Activated naive CD4-positive, alpha-beta T cell treated with anti-CD3 and anti-CD28 coated beads, Interleukin-2, amount 10 ng/mL, durations not matched to agents 7 days and 5 days (primary cell): ENCODE data around the gene ARPC5L.
A peak's percentile ranks its signal among the peaks of the same experiment; 100 is the strongest.

ENCODE experiments used
- CTCF ChIA-PET: fragments of 350-600 bp; sonication (Branson Sonifier 250); formaldehyde crosslinking; loops from one replicate; lab custom pipeline; 2021; ENCODE audit warnings: antibody characterized with exemption; lab: Charles Lee
- DNase-seq: peaks from one replicate; pipeline ENCODE4 v3.0.0-alpha.2; 2020
- H3K27ac Mint-ChIP-seq: one replicate; pipeline ENCODE4 v1.8.0; 2021; ENCODE audit warnings: mild to moderate bottlenecking, moderate library complexity, mixed read lengths
- H3K27me3 Mint-ChIP-seq: one replicate; pipeline ENCODE4 v1.8.0; 2021; ENCODE audit warnings: mild to moderate bottlenecking, mixed read lengths
- H3K36me3 Mint-ChIP-seq: one replicate; pipeline ENCODE4 v1.8.0; 2021; ENCODE audit warnings: mixed read lengths
- H3K4me1 Mint-ChIP-seq: one replicate; pipeline ENCODE4 v1.8.0; 2021; ENCODE audit warnings: mixed read lengths
- H3K4me3 Mint-ChIP-seq: one replicate; pipeline ENCODE4 v1.8.0; 2021; ENCODE audit warnings: mild to moderate bottlenecking, moderate library complexity, mixed read lengths
- H3K9me3 Mint-ChIP-seq: one replicate; pipeline ENCODE4 v1.8.0; 2021; ENCODE audit warnings: mixed read lengths

ARPC5L gene

DNA sequence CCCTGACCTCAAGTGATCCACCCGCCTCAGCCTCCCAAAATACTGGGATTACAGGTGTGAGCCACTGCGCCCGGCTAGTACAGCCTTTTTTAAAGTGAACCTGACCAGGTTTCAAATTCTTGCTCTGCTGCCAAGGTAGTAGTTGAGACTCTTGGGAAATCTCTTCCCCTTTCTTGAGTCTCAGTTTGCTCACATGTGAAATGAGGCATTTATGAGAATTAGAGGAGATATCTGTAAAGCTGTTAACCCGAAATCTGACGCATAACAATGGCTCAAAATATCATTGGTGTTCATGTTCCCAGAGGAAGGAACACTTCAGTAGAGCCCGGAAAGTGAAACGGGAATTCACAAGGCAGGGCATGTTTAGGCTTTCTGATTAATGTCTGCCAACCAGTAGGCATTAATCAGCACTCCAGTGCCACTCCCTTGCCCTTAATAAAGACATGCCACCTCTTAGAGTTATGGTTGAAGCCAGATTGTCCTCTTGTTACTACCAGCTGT lies 1.5 kb downstream of the ARPC5L start:
- peaks cover 28% of the 10 kb centered on the region for H3K36me3 Mint-ChIP-seq
- CTCF ChIA-PET, result interaction anchor here (0.8 to 1.0 kb wide), 2 partner anchors 11 to 31 kb away, joined by 3 read pairs; no protein-coding TSS in a partner anchor
- H3K4me1 Mint-ChIP-seq, result peaks cover 49% of the 10 kb centered on the region
- no peak for DNase-seq
- H3K27ac Mint-ChIP-seq, result peak overlapping the region; percentile 33
- H3K9me3 Mint-ChIP-seq, result no peaks in the 10 kb centered on the region
- peaks cover 3% of the 10 kb centered on the region for H3K27me3 Mint-ChIP-seq
- peak overlapping the region; percentile 57 for H3K4me3 Mint-ChIP-seq

DNA sequence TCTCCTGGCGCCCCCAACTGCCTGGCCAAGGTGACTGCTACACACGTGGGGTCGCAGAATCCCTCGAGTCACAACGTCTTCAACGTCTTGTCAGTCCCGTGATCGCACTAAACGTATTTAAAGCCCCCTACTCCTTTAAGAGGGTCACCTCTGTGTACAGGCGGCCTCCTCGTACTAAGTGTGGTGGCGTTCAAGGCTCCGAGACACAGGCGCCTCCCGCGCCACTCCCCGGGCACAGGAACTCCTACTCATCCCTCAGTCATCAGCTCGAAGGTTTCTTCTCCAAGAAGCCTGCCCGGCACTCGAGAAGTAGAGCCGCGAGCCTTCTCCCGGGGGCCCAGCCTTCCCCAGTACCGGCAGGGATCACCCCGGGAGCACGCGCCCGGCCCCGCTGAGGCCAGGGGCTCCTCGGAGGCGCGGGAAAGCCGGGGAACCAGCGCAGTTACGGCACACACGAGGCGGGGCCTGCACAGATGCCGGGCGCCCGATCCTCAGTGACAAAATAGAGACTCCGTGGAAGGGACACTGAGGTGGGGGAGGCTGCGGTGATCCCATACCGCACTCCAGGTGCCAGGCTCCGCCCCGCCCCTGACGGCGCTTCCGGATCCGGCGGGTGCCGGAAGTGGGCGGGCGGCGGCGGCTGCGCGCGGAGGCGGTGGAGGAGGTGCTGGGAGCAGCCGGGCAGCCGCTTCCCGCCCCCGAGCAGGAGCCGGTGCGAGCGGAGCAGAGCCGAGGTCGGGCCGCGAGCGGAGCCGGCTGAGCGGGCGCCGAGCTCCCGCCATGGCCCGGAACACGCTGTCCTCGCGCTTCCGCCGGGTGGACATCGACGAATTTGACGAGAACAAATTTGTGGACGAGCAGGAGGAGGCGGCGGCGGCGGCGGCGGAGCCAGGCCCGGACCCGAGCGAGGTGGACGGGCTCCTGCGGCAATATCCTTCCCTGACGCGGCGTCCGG lies 6.9 kb downstream of the ARPC5L start:
- H3K27ac Mint-ChIP-seq, result peak overlapping the region; percentile 99
- no peaks in the 10 kb centered on the region for H3K9me3 Mint-ChIP-seq
- H3K4me1 Mint-ChIP-seq, result peaks cover 57% of the 10 kb centered on the region
- DNase-seq, result peak; percentile 89
- H3K4me3 Mint-ChIP-seq, result peak overlapping the region; percentile 94
- H3K36me3 Mint-ChIP-seq, result peaks cover 30% of the 10 kb centered on the region
- CTCF ChIA-PET, result interaction anchor here (0.6 kb wide), 1 partner anchor 204 kb away, joined by 3 read pairs; no protein-coding TSS in a partner anchor
- no peaks in the 10 kb centered on the region for H3K27me3 Mint-ChIP-seq

DNA sequence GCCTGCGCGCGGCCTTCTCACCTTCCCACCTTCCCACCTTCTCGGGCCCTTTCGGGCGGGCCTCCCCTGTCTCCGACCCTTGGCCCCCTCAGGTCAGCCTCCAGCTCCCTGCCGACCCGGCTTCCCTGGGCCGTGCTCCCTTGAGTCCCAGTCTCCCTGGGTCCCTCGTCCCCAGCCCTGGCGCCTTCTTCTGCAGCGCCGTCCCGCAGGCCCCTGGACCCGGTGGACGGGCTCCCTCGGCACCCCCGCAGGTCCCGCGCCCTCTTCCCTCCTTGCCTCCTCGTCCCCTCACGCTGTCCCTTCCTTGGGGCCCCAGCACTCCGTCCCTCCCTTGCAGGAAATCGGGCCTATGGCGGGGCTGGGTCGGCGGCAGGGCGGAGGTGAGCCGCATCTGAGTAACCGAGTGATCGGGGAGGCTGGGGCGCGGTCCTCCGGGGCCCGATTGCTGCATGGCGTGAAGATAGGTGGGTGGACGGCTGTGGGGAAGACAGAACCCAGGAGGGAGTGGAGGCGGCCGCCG lies 7.6 kb downstream of the ARPC5L start:
- peak; percentile 65 for DNase-seq
- peaks cover 32% of the 10 kb centered on the region for H3K36me3 Mint-ChIP-seq
- peak overlapping the region; percentile 94 for H3K4me3 Mint-ChIP-seq
- CTCF ChIA-PET, result no interaction called here
- H3K4me1 Mint-ChIP-seq, result peaks cover 58% of the 10 kb centered on the region
- H3K9me3 Mint-ChIP-seq, result no peaks in the 10 kb centered on the region
- H3K27me3 Mint-ChIP-seq, result no peaks in the 10 kb centered on the region
- H3K27ac Mint-ChIP-seq, result peak overlapping the region; percentile 99

DNA sequence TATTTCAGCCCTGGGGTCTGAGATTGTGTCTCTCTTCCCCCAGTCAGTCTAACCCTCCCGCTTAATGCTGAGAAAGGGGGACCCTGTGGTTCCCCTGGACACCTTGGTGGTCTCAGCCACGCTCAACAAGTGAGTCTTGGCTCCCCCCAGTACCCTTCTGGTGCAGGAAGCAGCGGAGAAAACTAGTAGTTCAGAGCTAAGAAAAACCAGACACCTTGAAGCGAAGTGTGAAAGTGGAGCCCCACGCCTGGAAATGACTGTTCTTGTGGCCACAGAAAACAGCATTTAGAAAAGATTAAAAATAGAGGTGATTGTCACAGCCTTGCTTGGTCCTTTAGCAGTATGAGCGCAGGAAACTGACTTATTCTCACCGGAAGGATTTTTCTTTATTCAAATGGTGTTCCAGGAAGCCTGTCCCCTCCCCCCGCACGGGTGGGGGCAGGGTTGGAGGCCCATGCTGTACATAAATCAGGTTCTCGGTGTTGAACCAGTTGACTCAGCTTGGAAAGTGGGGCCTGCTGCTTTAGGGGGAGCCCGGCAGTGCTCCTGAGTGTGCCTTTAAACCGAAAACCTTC lies 8.1 kb downstream of the ARPC5L start:
- CTCF ChIA-PET, result no interaction called here
- Mint-ChIP-seq H3K9me3 (no peaks in the 10 kb centered on the region), H3K4me1 (peaks cover 58% of the 10 kb centered on the region), H3K36me3 (peaks cover 37% of the 10 kb centered on the region), H3K27me3 (no peaks in the 10 kb centered on the region), H3K27ac (peak overlapping the region; percentile 99), H3K4me3 (peak overlapping the region; percentile 94)
- DNase-seq, result peak; percentile 86

DNA sequence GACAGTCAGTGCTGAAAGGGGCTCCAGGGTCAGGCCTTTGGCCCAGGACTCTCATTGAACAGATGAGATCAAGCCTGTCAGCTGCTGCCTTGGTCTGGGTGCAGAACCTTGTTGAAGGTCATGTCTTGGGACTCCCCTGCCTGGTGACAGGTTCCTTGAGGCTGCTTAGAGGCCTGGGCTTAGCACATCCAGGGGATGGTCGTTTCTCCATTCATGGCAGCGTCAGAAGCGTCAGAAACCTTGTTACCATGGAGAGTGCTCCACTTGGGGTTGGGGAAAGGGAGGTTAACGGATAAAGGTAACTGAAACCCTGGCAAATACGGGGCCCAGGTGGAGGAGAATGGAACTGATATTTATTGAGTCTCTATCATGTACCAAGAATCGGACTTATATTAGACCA lies 8.8 kb downstream of the ARPC5L start:
- CTCF ChIA-PET, result interaction anchor here (1.2 kb wide), 2 partner anchors 10 to 17 kb away, joined by 4 to 5 read pairs; partner anchors contain the start of genes RPL35 and WDR38
- peak overlapping the region; percentile 94 for H3K4me3 Mint-ChIP-seq
- no peaks in the 10 kb centered on the region for H3K27me3 Mint-ChIP-seq
- DNase-seq, result no peak
- H3K36me3 Mint-ChIP-seq, result peaks cover 42% of the 10 kb centered on the region
- peak overlapping the region; percentile 99 for H3K27ac Mint-ChIP-seq
- peaks cover 58% of the 10 kb centered on the region for H3K4me1 Mint-ChIP-seq
- H3K9me3 Mint-ChIP-seq, result no peaks in the 10 kb centered on the region

DNA sequence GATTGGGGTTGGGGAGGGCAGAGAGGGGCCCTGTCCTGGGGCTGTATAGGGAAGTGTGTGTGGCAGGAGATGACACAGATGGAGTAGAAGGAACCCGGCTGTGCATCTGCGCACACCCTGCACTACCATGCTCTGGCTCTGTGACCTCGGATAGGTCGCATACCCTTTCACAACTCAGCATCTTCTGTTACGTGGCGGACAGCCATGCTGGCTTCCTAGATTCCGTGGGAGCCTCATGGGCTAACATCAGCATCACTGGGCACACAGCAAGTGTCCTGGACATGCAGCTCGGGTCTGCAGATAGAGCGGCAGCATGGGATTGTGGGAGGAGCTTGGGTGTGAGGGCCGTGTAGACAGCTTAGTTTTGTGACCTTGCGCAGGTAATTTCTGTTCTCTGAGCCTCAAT lies 9.2 kb downstream of the ARPC5L start:
- CTCF ChIA-PET, result interaction anchor here (1.2 kb wide), 3 partner anchors 10 to 96 kb away, joined by 3 to 5 read pairs (median 4); partner anchors contain the start of genes RPL35 and WDR38
- H3K36me3 Mint-ChIP-seq, result peaks cover 45% of the 10 kb centered on the region
- H3K27ac Mint-ChIP-seq, result peak overlapping the region; percentile 99
- no peaks in the 10 kb centered on the region for H3K9me3 Mint-ChIP-seq
- DNase-seq, result no peak
- peak overlapping the region; percentile 94 for H3K4me3 Mint-ChIP-seq
- H3K27me3 Mint-ChIP-seq, result no peaks in the 10 kb centered on the region
- H3K4me1 Mint-ChIP-seq, result peaks cover 58% of the 10 kb centered on the region

DNA sequence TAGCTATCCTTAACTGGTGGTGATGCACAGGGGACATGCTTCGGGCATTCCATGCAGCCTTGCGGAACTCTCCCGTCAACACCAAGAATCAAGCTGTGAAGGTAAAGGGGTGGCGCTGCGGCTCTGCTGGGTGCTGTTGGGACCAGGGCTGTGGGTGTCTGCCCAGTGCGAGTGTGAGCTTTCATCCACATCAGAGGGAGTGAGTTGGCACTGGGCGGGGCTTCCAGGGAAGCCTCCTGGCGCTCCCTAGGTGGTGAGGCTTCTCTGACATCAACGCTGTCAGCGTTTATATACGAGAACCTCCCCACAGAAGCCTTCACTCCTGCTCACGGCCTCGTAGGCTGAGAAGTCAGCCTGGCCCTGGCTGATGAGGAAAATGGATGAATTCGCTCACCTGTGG lies 11.7 kb downstream of the ARPC5L start:
- peaks cover 44% of the 10 kb centered on the region for H3K4me1 Mint-ChIP-seq
- H3K9me3 Mint-ChIP-seq, result no peaks in the 10 kb centered on the region
- DNase-seq, result no peak
- peaks cover 64% of the 10 kb centered on the region for H3K36me3 Mint-ChIP-seq
- CTCF ChIA-PET, result no interaction called here
- no peaks in the 10 kb centered on the region for H3K27me3 Mint-ChIP-seq
- H3K4me3 Mint-ChIP-seq, result no peak overlapping the region
- no peak overlapping the region for H3K27ac Mint-ChIP-seq

DNA sequence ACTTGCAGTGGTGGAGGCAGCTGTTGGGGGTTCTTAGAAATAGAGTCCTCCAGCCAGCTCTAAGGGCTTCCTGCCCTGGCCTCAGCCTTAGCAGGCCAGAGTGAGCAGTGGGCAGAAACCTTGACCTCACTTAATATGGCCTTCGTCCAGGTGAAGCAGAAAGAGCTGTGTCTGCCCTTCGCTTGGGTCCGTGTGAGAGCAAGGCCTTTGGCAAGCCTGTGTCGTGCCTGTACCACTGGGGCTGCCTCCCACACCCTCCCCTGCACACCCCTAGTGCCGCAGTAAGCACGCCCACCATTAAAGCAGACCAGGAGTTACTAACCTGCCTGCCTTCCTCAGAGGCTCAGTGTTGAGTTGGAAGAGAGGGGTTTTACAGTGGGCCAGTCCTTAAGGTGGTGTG lies 13.6 kb downstream of the ARPC5L start:
- Mint-ChIP-seq H3K27me3 (no peaks in the 10 kb centered on the region), H3K9me3 (no peaks in the 10 kb centered on the region), H3K27ac (no peak overlapping the region), H3K4me3 (no peak overlapping the region), H3K4me1 (peaks cover 38% of the 10 kb centered on the region), H3K36me3 (peaks cover 69% of the 10 kb centered on the region)
- CTCF ChIA-PET, result interaction anchor here (1.3 kb wide), 1 partner anchor 22 kb away, joined by 4 read pairs; the partner anchor contains the start of gene WDR38
- DNase-seq, result no peak

DNA sequence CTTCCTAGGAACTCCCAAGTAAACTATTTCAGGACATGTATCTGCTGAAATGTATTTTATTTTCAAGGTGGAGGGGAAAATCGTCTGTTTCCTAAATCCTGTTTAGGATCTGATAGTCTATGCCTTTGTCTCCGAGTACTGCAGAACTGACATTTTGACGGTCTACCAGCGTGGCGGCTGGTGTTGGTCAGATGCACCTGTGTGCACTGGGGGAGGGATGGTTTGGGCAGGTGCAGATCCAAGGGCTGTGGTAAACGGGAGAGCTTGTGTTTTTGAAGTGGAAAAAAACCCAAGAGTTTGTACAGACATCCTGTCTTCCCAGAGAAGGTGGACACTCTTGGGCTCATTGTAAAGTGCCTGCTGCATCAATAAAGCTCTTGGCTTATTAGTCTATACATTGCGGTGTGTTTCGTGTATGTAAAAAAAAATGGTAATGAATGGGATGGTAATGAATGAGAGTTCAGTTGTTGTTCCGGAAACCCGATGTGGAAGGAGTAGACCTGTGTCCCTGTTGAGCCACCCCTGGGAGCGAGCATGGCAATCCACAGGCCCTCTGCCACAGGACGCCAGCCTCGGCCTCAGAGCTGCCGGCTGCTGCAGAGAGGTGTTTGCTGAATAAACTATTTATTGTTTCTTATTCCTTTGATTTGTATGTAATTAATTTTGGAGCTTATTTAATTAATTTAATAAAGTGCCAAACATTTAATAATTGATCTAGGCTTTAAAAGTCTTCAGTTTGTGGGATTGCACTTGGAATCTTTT lies 15.3 kb downstream of the ARPC5L start:
- H3K4me1 Mint-ChIP-seq, result peaks cover 21% of the 10 kb centered on the region
- H3K4me3 Mint-ChIP-seq, result no peak overlapping the region
- no peak overlapping the region for H3K27ac Mint-ChIP-seq

DNA sequence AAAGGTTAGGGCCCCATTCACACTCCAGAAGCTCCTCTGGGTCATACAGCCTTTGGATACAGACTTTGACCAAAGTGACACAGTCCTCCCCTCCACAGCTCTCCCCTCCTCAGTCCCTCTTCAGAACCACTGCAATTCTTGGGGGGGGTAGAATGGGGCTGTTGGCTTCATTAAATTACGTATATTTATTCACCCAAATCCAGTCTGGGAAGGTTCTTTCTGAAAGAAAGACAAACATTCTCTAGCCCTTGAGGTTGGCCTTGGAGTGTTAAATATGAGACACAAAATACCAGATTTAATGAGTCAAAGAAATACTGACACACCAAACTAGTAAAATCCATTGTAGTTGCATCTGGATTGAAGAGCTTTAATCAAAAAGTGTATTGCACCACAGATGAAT lies 16.1 kb downstream of the ARPC5L start:
- no peak for DNase-seq
- Mint-ChIP-seq H3K4me1 (peaks cover 13% of the 10 kb centered on the region), H3K27me3 (no peaks in the 10 kb centered on the region), H3K9me3 (no peaks in the 10 kb centered on the region), H3K36me3 (peaks cover 62% of the 10 kb centered on the region), H3K27ac (no peak overlapping the region), H3K4me3 (no peak overlapping the region)
- CTCF ChIA-PET, result interaction anchor here (1.3 to 1.6 kb wide), 3 partner anchors 17 to 25 kb away, joined by 3 to 7 read pairs (median 3); partner anchors contain the start of gene WDR38

More for the DNA sequence above, 15.3 kb downstream of the ARPC5L start:
- Mint-ChIP-seq H3K36me3 (peaks cover 64% of the 10 kb centered on the region), H3K27me3 (no peaks in the 10 kb centered on the region), H3K9me3 (no peaks in the 10 kb centered on the region)
- CTCF ChIA-PET, result interaction anchor here (1.6 kb wide), 1 partner anchor 21 kb away, joined by 3 read pairs; no protein-coding TSS in a partner anchor
- no peak for DNase-seq

DNA sequence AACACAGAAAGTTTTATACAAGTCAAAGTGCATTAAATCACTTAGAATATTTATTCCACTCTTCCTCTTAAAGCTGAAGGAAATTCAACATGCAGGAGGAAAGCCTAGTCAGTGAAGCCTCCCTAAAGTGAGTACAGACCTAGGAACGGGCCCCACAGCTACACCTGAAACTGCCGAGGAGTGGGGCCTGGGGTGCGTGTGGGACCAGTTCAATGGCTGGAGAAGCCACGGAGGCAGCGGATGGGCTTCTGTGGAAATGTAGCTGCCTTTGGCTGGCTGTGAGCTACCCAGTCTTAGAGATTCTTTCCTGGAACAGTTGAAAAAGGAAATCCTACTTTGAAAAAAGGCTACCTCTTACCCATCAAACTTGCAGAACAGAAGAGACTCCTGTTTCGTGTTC lies 16.6 kb downstream of the ARPC5L start:
- no peak overlapping the region for H3K27ac Mint-ChIP-seq
- CTCF ChIA-PET, result interaction anchor here (1.3 to 1.6 kb wide), 3 partner anchors 18 to 26 kb away, joined by 3 to 7 read pairs (median 3); partner anchors contain the start of gene WDR38

DNA sequence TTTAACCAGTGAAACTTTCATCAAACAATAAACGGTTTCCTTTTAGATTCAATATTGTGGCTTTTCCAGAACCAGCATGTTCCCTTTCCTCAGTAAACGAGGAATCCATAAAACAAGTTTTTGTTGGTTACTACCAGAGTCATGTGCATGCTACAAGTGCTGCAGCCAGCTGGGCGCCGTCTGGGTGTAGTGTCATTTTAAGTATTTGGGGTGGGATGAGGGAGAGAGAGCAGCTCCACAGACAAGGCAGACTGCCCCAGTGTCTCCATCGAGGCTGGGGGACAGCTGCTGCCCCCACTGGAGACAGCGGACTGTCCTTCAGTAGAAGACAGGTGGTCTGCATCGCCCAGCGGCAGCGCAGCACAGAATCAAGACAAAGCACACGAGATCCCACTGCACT lies 17.3 kb downstream of the ARPC5L start:
- Mint-ChIP-seq H3K4me3 (no peak overlapping the region), H3K27ac (no peak overlapping the region), H3K27me3 (no peaks in the 10 kb centered on the region), H3K36me3 (peaks cover 56% of the 10 kb centered on the region), H3K9me3 (no peaks in the 10 kb centered on the region), H3K4me1 (peaks cover 2% of the 10 kb centered on the region)
- DNase-seq, result no peak
- CTCF ChIA-PET, result interaction anchor here (1.3 kb wide), 1 partner anchor 18 kb away, joined by 3 read pairs; no protein-coding TSS in a partner anchor

More for the DNA sequence above, 16.6 kb downstream of the ARPC5L start:
- Mint-ChIP-seq H3K27me3 (no peaks in the 10 kb centered on the region), H3K4me3 (no peak overlapping the region), H3K4me1 (peaks cover 8% of the 10 kb centered on the region), H3K9me3 (no peaks in the 10 kb centered on the region), H3K36me3 (peaks cover 58% of the 10 kb centered on the region)
- no peak for DNase-seq

DNA sequence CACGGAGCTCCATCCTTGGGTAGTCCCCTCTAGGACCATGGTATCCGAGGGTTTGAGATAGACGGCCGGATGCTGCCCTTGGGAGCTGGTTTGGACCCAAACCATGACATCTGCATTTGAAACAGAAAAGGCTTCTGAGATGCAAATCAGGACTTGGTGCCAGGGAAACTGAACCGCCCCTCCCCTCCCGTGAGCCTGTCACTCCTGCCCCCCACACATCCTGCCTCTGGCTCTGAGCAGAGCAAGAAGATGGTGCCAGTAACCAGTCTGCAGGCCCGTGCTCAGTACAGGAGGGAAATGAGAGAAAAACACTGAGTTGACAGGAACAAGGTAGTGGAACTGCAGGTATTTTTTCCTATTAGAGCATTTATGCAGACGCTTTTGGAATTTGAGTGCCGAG lies 18.6 kb downstream of the ARPC5L start:
- H3K9me3 Mint-ChIP-seq, result no peaks in the 10 kb centered on the region
- peaks cover 2% of the 10 kb centered on the region for H3K4me1 Mint-ChIP-seq
- CTCF ChIA-PET, result interaction anchor here (1.0 kb wide), 1 partner anchor 14 kb away, joined by 3 read pairs; no protein-coding TSS in a partner anchor
- H3K27me3 Mint-ChIP-seq, result no peaks in the 10 kb centered on the region
- no peak overlapping the region for H3K4me3 Mint-ChIP-seq
- H3K36me3 Mint-ChIP-seq, result peaks cover 55% of the 10 kb centered on the region
- H3K27ac Mint-ChIP-seq, result no peak overlapping the region
- no peak for DNase-seq
